Activated CD8-positive, alpha-beta memory T cell treated with anti-CD3 and anti-CD28 coated beads for 48 hours (primary cell): Measurements from ENCODE around the gene MAP3K13.

Source experiments
- DNase-seq, 3 experiments: peaks; one replicate each; pipeline ENCODE4 v3.0.0-alpha.2; 2020; ENCODE audit warnings: low read depth in 2 of 3, low spot score in 2 of 3

MAP3K13 gene, protein sequence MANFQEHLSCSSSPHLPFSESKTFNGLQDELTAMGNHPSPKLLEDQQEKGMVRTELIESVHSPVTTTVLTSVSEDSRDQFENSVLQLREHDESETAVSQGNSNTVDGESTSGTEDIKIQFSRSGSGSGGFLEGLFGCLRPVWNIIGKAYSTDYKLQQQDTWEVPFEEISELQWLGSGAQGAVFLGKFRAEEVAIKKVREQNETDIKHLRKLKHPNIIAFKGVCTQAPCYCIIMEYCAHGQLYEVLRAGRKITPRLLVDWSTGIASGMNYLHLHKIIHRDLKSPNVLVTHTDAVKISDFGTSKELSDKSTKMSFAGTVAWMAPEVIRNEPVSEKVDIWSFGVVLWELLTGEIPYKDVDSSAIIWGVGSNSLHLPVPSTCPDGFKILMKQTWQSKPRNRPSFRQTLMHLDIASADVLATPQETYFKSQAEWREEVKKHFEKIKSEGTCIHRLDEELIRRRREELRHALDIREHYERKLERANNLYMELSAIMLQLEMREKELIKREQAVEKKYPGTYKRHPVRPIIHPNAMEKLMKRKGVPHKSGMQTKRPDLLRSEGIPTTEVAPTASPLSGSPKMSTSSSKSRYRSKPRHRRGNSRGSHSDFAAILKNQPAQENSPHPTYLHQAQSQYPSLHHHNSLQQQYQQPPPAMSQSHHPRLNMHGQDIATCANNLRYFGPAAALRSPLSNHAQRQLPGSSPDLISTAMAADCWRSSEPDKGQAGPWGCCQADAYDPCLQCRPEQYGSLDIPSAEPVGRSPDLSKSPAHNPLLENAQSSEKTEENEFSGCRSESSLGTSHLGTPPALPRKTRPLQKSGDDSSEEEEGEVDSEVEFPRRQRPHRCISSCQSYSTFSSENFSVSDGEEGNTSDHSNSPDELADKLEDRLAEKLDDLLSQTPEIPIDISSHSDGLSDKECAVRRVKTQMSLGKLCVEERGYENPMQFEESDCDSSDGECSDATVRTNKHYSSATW

DNA sequence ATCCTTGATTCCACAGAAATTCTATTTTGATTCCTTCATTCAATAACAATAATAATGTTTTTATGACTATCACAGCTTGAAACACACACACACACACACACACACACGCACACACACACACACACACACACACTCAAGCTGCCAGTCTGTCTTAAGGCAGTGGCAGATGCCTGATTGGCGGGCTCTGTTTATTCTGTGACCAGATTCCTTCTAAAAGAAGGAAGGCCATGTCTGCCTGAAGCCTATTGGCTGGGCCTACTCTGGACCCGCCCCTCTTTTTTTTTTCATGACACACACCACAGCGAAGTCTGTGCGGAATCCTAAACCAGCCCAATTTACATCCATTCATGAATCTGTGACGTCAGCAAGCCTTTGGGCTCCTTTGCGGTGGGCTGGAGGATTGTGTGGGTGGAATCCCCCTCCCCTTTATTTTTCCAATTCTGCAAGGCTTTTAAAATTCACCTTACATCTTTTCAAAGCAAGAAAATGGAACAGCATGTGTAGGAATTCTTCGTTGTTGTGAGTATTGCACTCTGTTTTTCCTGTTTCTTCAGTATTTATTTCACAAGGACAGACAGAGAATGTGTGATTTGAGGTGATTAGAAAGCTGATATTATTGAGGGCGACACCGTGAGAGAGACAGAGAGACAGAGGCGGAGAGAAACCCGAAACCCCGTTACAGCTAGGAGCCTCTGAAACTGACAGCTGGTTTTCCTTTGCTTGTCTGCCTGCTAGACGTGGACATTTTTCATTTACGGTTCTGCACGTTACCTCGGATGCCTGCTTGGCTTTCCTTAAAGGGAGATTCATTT, at the start of gene MAP3K13:
MAP3K13 (plus strand) TSS at position 287 of the 812 bp plus-strand sequence. CDS start 65,446 bp downstream, outside the sequence.
- DNase-seq: no peak

DNA sequence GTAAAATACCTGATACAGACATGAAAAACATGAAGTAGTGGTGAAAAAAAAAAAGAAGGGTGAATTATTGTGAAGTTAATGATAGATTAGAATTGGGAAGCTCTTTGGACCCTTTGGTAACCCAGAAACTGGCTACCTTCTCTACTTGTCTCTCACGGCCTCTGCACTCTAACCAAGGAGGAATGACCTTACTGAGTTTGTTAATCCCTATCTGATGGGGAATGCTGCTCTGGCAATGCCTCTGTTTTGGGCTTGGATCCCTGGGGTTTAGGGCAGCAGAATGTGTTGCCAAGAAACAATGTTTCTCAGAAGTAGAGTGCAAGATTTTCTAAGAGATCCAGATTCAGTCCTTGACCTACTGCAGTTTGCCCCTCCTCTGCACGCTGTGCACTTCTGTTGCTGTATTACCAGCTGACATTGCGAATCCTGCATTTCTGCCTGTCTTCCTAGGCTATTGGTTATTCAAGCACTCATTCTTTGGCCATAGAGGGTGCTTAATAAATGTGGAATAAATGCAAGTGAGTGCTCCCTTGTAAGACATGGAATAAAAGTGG, 49.2 kb upstream of the MAP3K13 start:
- DNase-seq: no peak

GRCh38 chr3:185316740-185317412, 46.1 kb upstream of the MAP3K13 start:
- no peak for DNase-seq

- DNase-seq: no peak
Observed at GRCh38 chr3:185317674-185318073, 45.3 kb upstream of the MAP3K13 start.

DNA sequence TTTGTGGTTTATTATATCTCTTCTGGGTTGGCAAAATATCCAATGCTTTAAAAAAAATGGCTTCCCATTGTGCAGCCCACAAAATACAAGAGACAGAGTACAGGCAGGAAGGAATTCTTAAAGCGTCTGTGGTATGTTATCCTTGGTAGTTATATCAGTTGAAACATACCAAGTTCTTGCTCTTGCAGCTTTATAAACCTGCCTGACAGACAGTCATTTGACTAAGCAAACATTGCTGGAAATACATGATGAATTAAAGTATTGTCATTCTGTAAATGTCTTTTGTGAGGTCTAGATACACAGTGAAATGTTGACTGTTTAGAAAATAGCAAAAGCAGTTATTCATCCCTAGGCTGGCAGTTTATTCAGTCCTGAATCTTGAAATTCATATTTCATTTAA, 44.8 kb upstream of the MAP3K13 start:
- no peak for DNase-seq

DNA sequence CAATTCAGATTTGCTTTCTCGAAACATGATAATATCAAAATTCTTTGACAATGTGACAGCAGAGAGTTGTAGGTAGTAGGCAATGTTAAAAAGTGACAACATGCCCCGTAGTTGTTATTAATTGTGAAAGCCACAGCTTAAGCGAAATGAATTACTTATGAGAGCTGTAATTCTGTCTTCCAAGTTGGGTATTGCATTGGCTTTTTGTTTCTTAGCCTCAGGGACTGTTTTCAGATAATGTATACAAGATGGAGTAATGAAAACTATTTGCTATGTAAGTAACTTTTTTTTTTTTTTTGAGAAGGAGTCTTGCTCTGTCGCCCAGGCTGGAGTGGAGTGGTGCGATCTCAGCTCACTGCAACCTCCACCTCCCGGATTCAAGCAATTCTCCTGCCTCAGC, 43.1 kb upstream of the MAP3K13 start:
- DNase-seq: no peak

- DNase-seq: no peak
Observed at GRCh38 chr3:185320949-185321348, 42.0 kb upstream of the MAP3K13 start.

GRCh38 chr3:185322101-185322719, 40.7 kb upstream of the MAP3K13 start:
- no peak for DNase-seq

DNA sequence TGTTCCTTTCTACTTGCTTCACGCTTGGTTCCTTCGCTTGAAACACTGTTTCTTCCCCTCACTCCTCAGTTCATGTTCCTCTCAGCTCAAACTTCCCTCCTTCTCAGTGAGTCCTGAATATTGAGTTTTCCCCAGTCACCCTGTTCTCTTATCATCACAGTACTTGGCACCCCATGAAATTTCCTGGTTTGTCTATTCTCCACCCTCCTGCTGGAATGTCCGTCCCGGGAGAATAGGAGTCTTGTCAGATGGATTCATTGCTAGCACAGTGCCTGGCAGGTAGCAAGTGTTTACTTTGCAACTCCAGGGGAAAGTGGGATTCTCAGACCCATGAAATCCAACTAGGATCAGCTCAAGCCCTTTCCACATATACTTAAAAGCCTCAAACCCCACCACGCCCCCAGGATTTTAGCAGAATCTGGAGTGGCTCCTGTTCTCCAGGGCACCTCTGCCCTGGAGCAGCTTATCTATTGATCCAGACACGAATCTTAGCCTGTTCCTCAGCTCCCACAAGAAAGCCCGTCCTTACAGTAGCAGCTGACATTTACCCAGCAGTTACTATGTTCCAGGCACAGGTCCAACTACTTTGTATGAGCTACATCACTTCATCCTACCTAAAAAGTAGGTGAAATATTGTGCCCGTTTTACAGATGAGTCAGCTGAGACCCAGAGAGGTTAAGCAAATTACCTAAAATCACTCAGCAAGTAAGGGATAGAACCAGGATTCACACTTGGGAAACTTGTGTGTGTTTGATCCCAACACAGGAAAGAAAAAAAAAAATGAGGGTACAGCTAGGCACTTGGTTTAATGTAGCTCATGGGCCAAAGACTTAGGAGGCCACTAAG, 36.8 kb upstream of the MAP3K13 start:
- no peak for DNase-seq

GRCh38 chr3:185327062-185327461, 35.9 kb upstream of the MAP3K13 start:
- DNase-seq: no peak

DNA sequence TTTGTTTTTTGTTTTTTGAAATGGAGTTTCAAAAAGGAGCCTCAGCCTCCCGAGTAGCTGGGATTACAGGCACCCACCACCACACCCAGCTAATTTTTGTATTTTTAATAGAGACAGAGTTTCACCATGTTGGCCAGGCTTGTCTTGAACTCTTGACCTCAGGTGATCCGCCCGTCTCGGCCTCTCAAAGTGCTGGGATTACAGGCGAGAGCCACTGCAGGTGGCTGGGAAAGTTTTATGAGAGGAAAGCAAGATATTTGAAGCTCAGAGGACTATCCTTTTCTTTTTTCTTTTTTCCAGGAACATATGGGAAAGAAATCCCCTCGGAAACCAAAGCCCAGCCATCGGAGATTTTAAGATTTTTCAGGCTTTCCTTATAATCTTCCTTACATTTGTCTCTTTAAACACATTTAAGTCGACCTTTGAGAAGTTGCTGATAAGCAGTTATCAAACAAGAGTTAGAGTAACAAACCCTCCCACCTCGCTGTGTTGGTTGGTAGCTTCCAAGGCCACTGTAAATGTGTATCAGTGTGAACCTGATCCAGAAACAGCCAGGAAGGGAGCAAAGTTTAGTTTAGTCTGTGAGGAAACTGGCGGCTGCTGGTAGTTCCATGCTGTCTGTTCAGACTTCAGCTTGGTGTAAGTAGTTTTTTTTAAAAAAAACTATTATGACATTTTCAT, 34.5 kb upstream of the MAP3K13 start:
- no peak for DNase-seq

DNA sequence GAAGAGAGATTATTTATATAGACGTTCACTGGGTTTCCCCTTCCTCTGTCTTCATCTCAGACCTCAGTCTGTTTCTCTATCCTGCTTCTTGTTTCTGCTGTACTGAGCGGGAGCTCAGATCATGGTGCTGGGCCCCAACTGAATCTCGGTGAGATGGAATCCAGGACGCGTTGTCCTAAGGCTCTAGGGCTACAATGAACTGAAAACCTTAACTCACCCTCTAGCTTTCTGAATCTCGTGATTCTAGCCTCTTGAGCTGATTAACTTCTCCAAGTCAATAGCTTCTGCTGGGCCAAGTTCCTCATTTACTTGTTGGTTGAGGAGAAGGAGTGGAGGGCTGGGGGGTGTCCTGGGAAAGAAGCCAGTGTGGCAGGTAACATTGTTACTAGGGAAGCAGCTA, 32.7 kb upstream of the MAP3K13 start:
- DNase-seq: no peak

DNA sequence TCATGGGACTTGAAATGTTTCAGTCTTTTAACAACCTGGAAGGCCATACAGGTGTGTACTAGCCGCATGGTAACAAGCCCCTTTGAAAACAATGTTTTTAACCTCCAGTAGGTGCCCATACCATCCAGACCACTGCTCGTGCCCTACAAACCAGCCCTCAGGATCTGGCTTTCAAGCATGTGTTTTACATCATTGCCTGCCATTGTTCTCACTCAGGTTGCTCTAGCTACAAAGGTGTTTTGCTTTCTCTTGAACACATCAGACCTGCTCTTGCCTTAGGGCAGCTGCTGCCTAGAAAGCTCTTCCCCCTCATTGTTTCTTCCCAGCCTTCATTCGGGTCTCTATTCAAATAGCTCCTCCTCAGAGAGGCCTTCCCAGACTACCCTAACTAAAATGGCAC, 32.3 kb upstream of the MAP3K13 start:
- no peak for DNase-seq

GRCh38 chr3:185332026-185332735, 30.8 kb upstream of the MAP3K13 start:
- no peak for DNase-seq

- no peak for DNase-seq
Observed at GRCh38 chr3:185335799-185336198, 27.1 kb upstream of the MAP3K13 start.

DNA sequence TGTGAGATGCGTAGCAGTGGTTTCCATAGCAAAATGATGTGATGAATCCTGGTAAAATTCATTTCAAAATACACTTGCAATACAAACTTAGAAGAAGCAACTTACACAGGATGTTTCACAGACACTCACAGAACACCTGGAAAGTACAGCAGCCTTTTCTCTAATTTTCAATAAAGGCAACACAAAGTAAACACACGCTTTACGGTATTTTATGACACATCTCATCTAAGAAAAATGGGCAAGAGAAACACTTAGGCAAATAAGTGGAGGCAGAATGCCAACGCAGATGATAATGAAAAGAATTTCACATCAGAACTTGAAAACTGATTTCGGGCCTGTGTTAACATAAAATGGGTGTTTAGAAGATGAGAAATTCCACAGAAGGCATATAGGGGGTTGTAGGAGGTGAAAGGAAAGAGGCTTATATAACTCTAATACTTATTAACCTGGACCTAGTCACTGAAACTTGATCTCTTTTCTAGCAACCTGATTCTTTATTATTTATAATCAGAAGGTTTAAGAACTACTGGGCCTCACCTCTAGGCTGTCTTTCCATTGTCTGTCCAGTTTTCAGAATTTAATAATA, 25.6 kb upstream of the MAP3K13 start:
- no peak for DNase-seq

- no peak for DNase-seq
Observed at GRCh38 chr3:185339945-185340344, 23.0 kb upstream of the MAP3K13 start.
